Smooth muscle cell (in vitro differentiated cells): Measurements from ENCODE around the gene GRAMD1C. TPM values are rescaled to one million over a fixed set of nuclear protein-coding genes. Genes with fewer than 3 reads are reported as not detected.

ENCODE experiments used
- DNase-seq: peaks from one replicate; lab custom pipeline; 2025; ENCODE audit not compliant: unreplicated experiment; lab: John Stamatoyannopoulos, UW
- H2AFZ ChIP-seq: fragments of 200-600 bp; sonication (generic); 2 replicates; pipeline ENCODE4 v1.6.0; 2016; ENCODE audit warnings: antibody characterized with exemption, low read depth, mild to moderate bottlenecking
- H3F3A ChIP-seq: fragments of 200-600 bp; sonication (generic); 2 replicates; pipeline ENCODE4 v1.6.0; 2017; ENCODE audit warnings: antibody characterized with exemption, low read depth
- H3K27ac ChIP-seq: fragments of 200-600 bp; sonication (generic); 2 replicates; pipeline ENCODE4 v1.5.1; 2016; ENCODE audit warnings: low read depth, mild to moderate bottlenecking
- H3K27me3 ChIP-seq: fragments of 200-600 bp; sonication (generic); 2 replicates; pipeline ENCODE4 v1.6.1; 2016; ENCODE audit warnings: low read depth, mild to moderate bottlenecking
- H3K36me3 ChIP-seq: fragments of 200-600 bp; sonication (generic); 2 replicates; pipeline ENCODE4 v1.5.1; 2016; ENCODE audit warnings: low read depth
- H3K4me1 ChIP-seq: fragments of 200-600 bp; sonication (generic); 2 replicates; pipeline ENCODE4 v1.5.1; 2016; ENCODE audit warnings: low read depth
- H3K4me2 ChIP-seq: fragments of 200-600 bp; sonication (generic); 2 replicates; pipeline ENCODE4 v1.6.0; 2016; ENCODE audit warnings: mild to moderate bottlenecking
- H3K4me3 ChIP-seq: fragments of 200-600 bp; sonication (generic); 2 replicates; pipeline ENCODE4 v1.5.1; 2016; ENCODE audit warnings: mild to moderate bottlenecking
- H3K79me2 ChIP-seq: fragments of 200-600 bp; sonication (generic); 2 replicates; pipeline ENCODE4 v1.6.0; 2016; ENCODE audit warnings: low read depth, mild to moderate bottlenecking
- H3K9ac ChIP-seq: fragments of 200-600 bp; sonication (generic); 2 replicates; pipeline ENCODE4 v1.6.0; 2016; ENCODE audit warnings: low read depth
- H3K9me3 ChIP-seq: fragments of 200-600 bp; sonication (generic); replicated peaks from 2 replicates; pipeline ENCODE4 v1.5.1; 2016; ENCODE audit warnings: low read depth
- H4K20me1 ChIP-seq: fragments of 200-600 bp; sonication (generic); 2 replicates; pipeline ENCODE4 v1.6.0; 2016; ENCODE audit warnings: low read depth
- CTCF ChIP-seq: fragments of 200-600 bp; sonication (generic); IDR thresholded peaks from 2 replicates; pipeline ENCODE4 v1.5.1; 2017; ENCODE audit warnings: borderline replicate concordance, mild to moderate bottlenecking, antibody characterized with exemption; ENCODE audit not compliant: insufficient read depth, poor library complexity, severe bottlenecking
- WGBS: methylation state at CpG from one replicate; pipeline ENCODE4 v1.1.7; 2016; ENCODE audit warnings: low lambda C conversion rate; 5-methylcytosine and 5-hydroxymethylcytosine counted together
- polyA plus RNA-seq: library from polyadenylated mRNA; unstranded; fragments of >200 nt; fragmentation: Nextera tagmentation; extraction: Ambion mirVana; gene quantifications from 2 replicates; pipeline ENCODE4 v1.2.1, GENCODE V29; 2016
- total RNA-seq: library from RNA; depleted of rRNA; stranded (reverse); fragments of >200 nt; gene quantifications from 2 replicates; pipeline ENCODE4 v1.2.3, GENCODE V29; 2014

GRAMD1C gene
- total and polyA plus RNA-seq, 2 experiments from 2014 or later: 1.8 to 1.9 TPM

- H3K4me2 ChIP-seq: no peak overlapping the region
- no peaks in the 10 kb centered on the region for H4K20me1 ChIP-seq
- H3F3A ChIP-seq: no peaks in the 10 kb centered on the region
- H3K4me3 ChIP-seq: no peak overlapping the region
- no peak for TF ChIP-seq CTCF
- H3K9ac ChIP-seq: no peak overlapping the region
- no peak overlapping the region for H3K27ac ChIP-seq
- no peaks in the 10 kb centered on the region for H3K27me3 ChIP-seq
- H3K9me3 ChIP-seq: no peaks in the 10 kb centered on the region
- no peak overlapping the region for H2AFZ ChIP-seq
- WGBS: 88% methylated on average over 3 of the region's 3 CpGs
- no peaks in the 10 kb centered on the region for H3K4me1 ChIP-seq
- no peaks in the 10 kb centered on the region for H3K36me3 ChIP-seq
- no peaks in the 10 kb centered on the region for H3K79me2 ChIP-seq
- no peak for DNase-seq
Observed at GRCh38 chr3:113895964-113896363, 57.4 kb downstream of the GRAMD1C start.

- H3K4me3 ChIP-seq: peak overlapping the region; percentile 27
- no peaks in the 10 kb centered on the region for H3K27me3 ChIP-seq
- no peaks in the 10 kb centered on the region for H3K9me3 ChIP-seq
- H3K27ac ChIP-seq: no peak overlapping the region
- DNase-seq: no peak
- no peaks in the 10 kb centered on the region for H3K79me2 ChIP-seq
- TF ChIP-seq CTCF: no peak
- H3K36me3 ChIP-seq: no peaks in the 10 kb centered on the region
- no peak overlapping the region for H2AFZ ChIP-seq
- no peak overlapping the region for H3K4me2 ChIP-seq
- no peaks in the 10 kb centered on the region for H3K4me1 ChIP-seq
- H3K9ac ChIP-seq: no peak overlapping the region
- H3F3A ChIP-seq: no peaks in the 10 kb centered on the region
- WGBS: 81% methylated on average over 3 of the region's 3 CpGs
- no peaks in the 10 kb centered on the region for H4K20me1 ChIP-seq
Observed at GRCh38 chr3:113896930-113897329, 58.3 kb downstream of the GRAMD1C start.

- WGBS: 76% methylated on average over 1 of the region's 1 CpG
- DNase-seq: no peak
- Histone ChIP-seq H3K79me2 (no peaks in the 10 kb centered on the region), H2AFZ (peak overlapping the region; percentile 69), H4K20me1 (no peaks in the 10 kb centered on the region), H3K4me1 (no peaks in the 10 kb centered on the region), H3K4me3 (peak overlapping the region; percentile 27), H3K27me3 (no peaks in the 10 kb centered on the region), H3F3A (no peaks in the 10 kb centered on the region), H3K27ac (no peak overlapping the region), H3K36me3 (no peaks in the 10 kb centered on the region), H3K9ac (no peak overlapping the region), H3K4me2 (no peak overlapping the region), H3K9me3 (no peaks in the 10 kb centered on the region)
- TF ChIP-seq CTCF: no peak
Observed at GRCh38 chr3:113897373-113897777, 58.8 kb downstream of the GRAMD1C start.

GRCh38 chr3:113898892-113899291 lies 60.3 kb downstream of the GRAMD1C start:
- H3K36me3 ChIP-seq: no peaks in the 10 kb centered on the region
- no peak overlapping the region for H3K4me3 ChIP-seq
- H3F3A ChIP-seq: no peaks in the 10 kb centered on the region
- H3K9me3 ChIP-seq: no peaks in the 10 kb centered on the region
- no peak overlapping the region for H3K9ac ChIP-seq
- no peak overlapping the region for H3K27ac ChIP-seq
- no peak for DNase-seq
- TF ChIP-seq CTCF: no peak
- H3K27me3 ChIP-seq: no peaks in the 10 kb centered on the region
- no peaks in the 10 kb centered on the region for H3K79me2 ChIP-seq
- no peaks in the 10 kb centered on the region for H3K4me1 ChIP-seq
- H4K20me1 ChIP-seq: no peaks in the 10 kb centered on the region
- H3K4me2 ChIP-seq: no peak overlapping the region
- no peak overlapping the region for H2AFZ ChIP-seq
- 89% methylated on average over 2 of the region's 2 CpGs for WGBS
